Esophagus (tissue), 2 donors: ENCODE measurements around the gene LDB1. TPM values are rescaled to one million over a fixed set of nuclear protein-coding genes. Genes with fewer than 3 reads are reported as not detected.

Experiments
- H3K27ac ChIP-seq, 2 donors: one replicate each; pipeline ENCODE4 v1.5.1; 2013; ENCODE audit warnings: low read depth in 2 of 2, mild to moderate bottlenecking in 2 of 2, inconsistent platforms in 1 of 2, low read length in 1 of 2, moderate library complexity in 1 of 2
- H3K27me3 ChIP-seq, 2 donors: one replicate each; pipeline ENCODE4 v1.6.1; 2013; ENCODE audit warnings: low read length in 2 of 2, control low read depth in 1 of 2, mild to moderate bottlenecking in 1 of 2; ENCODE audit not compliant: insufficient read depth in 2 of 2, control insufficient read depth in 1 of 2
- H3K36me3 ChIP-seq, 2 donors: one replicate each; pipeline ENCODE4 v1.6.1; 2013; ENCODE audit warnings: low read length in 1 of 2; ENCODE audit not compliant: control insufficient read depth in 2 of 2, insufficient read depth in 2 of 2
- H3K4me1 ChIP-seq, 2 donors: one replicate each; pipeline ENCODE4 v1.6.1; 2013; ENCODE audit warnings: low read length in 1 of 2; ENCODE audit not compliant: control insufficient read depth in 2 of 2, insufficient read depth in 2 of 2
- H3K4me3 ChIP-seq, 2 donors: one replicate each; pipeline ENCODE4 v1.5.1; 2013; ENCODE audit warnings: low read length in 2 of 2, mild to moderate bottlenecking in 2 of 2, low read depth in 1 of 2, moderate library complexity in 1 of 2
- H3K9me3 ChIP-seq, 2 donors: one replicate each; pipeline ENCODE4 v1.6.1; 2013; ENCODE audit warnings: mild to moderate bottlenecking in 2 of 2, low read depth in 1 of 2, low read length in 1 of 2, moderate library complexity in 1 of 2; ENCODE audit not compliant: control insufficient read depth in 2 of 2, insufficient read depth in 1 of 2
- WGBS, 2 donors: extraction: QIAGEN DNeasy Blood & Tissue Kit; methylation state at CpG; one replicate each; pipeline ENCODE4 v1.1.7; 2013; 5-methylcytosine and 5-hydroxymethylcytosine counted together
- polyA plus RNA-seq, 2 donors: library from polyadenylated mRNA; stranded (reverse); fragments of 200-250 nt; gene quantifications; one replicate each; pipeline ENCODE4 v1.2.3, GENCODE V29; 2013
- donor health status: healthy with polysubstance abuse.
- donor health status: Bipolar disorder and iron deficiency.

Gene LDB1
- polyA plus RNA-seq, 2 donors, result 29.8 to 36.5 TPM

- H3K4me1 ChIP-seq, result peaks cover 2 to 14% of the 10 kb centered on the region in 2 donors
- WGBS, 2 donors, result 88 to 92% methylated on average over 15 of the region's 15 CpGs
- H3K36me3 ChIP-seq, result peaks cover 35 to 46% of the 10 kb centered on the region in 2 donors
- no peaks in the 10 kb centered on the region for H3K27me3 ChIP-seq
- no peak overlapping the region for H3K4me3 ChIP-seq
- no peak overlapping the region for H3K27ac ChIP-seq
- no peaks in the 10 kb centered on the region for H3K9me3 ChIP-seq
Measured at GRCh38 chr10:102139281-102140110, 19.3 kb upstream of the LDB1 start.

- H3K27me3 ChIP-seq, result no peaks in the 10 kb centered on the region
- peaks cover 21 to 31% of the 10 kb centered on the region in 2 donors for H3K36me3 ChIP-seq
- peak overlapping the region; percentile 7 to 56 for H3K27ac ChIP-seq
- no peak overlapping the region for H3K4me3 ChIP-seq
- H3K9me3 ChIP-seq, result no peaks in the 10 kb centered on the region
- H3K4me1 ChIP-seq, result peaks cover 4 to 16% of the 10 kb centered on the region in 2 donors
- 61 to 66% methylated on average over 7 of the region's 7 CpGs for WGBS, 2 donors
Measured at GRCh38 chr10:102135956-102136526, 15.9 kb upstream of the LDB1 start.

DNA sequence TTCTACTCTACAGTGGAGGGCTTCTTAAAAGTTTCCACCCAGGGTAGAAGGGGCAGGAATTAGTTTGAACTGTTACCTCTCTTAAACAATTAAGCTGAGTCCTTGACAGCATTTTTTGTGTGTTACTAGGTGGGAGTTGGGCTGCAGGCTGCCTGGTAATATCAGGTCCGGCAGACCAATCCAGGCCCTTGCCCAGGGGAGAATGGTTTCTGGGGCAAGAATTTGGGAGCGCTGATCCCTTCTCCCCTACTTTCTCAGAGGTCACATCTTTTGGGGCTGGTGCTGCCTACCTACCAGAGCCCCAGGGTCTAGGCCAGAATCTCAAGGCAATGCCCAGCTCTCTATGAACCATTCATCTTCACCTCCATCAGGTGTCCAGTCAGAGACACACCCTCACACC lies 14.2 kb upstream of the LDB1 start:
- H3K4me3 ChIP-seq, result peak overlapping the region in 1 of 2 donors; percentile 73
- H3K36me3 ChIP-seq, result peaks cover 14 to 15% of the 10 kb centered on the region in 2 donors
- H3K27me3 ChIP-seq, result no peaks in the 10 kb centered on the region
- peaks cover 4 to 12% of the 10 kb centered on the region in 2 donors for H3K4me1 ChIP-seq
- peak overlapping the region in 1 of 2 donors; percentile 65 for H3K27ac ChIP-seq
- no peaks in the 10 kb centered on the region for H3K9me3 ChIP-seq
- WGBS, 2 donors, result 40 to 47% methylated on average over 2 of the region's 2 CpGs

DNA sequence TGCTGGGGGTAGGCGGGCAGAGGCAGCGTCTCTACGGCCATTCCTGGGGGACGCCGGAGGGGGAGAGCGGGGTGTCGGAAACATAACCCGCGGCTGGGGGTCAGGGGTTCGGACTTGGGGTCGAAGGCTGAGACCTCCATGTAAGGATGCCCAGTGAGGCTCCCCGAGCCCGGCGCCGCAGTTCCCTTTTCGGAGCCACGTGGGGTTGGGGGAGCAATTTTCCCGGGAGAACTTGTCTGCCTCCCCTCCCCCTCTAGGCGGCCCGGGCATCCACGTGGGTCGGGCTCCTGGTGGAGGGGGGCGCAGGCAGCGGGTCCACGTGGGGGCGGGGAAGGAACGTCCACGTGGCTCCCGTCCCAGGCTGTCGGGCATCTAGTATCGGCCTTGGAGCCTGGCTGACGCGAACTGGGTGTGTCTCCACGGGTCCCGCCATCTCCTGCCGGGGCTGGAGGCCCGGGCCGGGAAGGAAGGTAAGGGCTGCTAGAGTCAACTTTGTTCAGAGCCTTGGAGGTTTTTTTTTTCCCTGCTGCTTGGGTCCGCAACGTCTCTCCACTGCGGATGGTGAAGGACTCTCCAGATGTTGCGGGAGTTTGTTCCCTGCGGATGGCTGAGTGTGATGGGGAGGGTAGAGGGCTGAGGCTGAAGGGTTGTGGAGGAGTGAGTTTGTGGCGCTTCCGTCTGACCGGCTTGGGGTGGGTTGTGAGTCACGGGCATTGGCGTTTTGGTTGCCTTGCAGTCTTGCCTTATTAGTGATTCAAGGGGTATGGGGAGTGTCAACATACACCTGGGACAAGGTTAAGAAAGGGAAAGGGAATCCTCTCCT lies 13.4 kb upstream of the LDB1 start:
- whole genome bisulfite sequencing, 2 donors, result 0% methylated on average over 40 to 48 of the region's 48 CpGs
- no peaks in the 10 kb centered on the region for H3K27me3 ChIP-seq
- H3K9me3 ChIP-seq, result no peaks in the 10 kb centered on the region
- peak overlapping the region; percentile 73 to 81 for H3K4me3 ChIP-seq
- H3K27ac ChIP-seq, result peak overlapping the region; percentile 88 to 89
- peaks cover 4 to 12% of the 10 kb centered on the region in 2 donors for H3K4me1 ChIP-seq
- peaks cover 7% of the 10 kb centered on the region in 2 donors for H3K36me3 ChIP-seq

- Histone ChIP-seq H3K27me3 (no peaks in the 10 kb centered on the region), H3K4me1 (peaks cover 4 to 12% of the 10 kb centered on the region in 2 donors), H3K9me3 (no peaks in the 10 kb centered on the region), H3K27ac (peak within 1 kb of the TSS; percentile 88 to 89), H3K4me3 (peak within 1 kb of the TSS; percentile 73 to 81), H3K36me3 (no peaks in the 10 kb centered on the region)
- WGBS, 2 donors, result 0% methylated on average over 64 of the region's 64 CpGs
Measured at GRCh38 chr10:102132563-102133372, 12.6 kb upstream of the LDB1 start, which contains the start of gene PPRC1. TSS of gene PPRC1 (plus strand) at chr10:102133040. CDS start at chr10:102133069, 29 bp downstream.

DNA sequence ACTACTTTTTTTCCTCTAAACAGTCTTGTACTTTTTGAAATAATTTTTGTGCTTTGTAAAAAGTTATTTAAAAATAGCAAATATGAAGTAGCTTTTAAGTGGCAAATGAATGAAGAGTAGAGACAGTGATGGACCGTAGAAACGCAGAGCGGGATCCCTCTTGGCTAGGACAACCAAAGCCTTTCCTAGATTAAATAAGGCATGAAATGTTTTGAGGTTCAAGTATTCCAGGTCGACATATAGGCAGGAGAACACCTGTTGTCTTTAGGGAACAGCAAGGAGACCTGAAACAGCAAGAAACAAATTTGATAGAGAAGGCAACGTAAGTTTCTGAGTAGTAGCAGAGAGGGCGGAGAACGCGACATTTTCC lies 12.0 kb upstream of the LDB1 start:
- WGBS, 2 donors, result 15 to 16% methylated on average over 8 of the region's 8 CpGs
- H3K4me1 ChIP-seq, result peaks cover 4 to 12% of the 10 kb centered on the region in 2 donors
- H3K9me3 ChIP-seq, result no peaks in the 10 kb centered on the region
- H3K27ac ChIP-seq, result peak overlapping the region; percentile 57 to 72
- peak overlapping the region in 1 of 2 donors; percentile 73 for H3K4me3 ChIP-seq
- H3K36me3 ChIP-seq, result no peaks in the 10 kb centered on the region
- H3K27me3 ChIP-seq, result no peaks in the 10 kb centered on the region

DNA sequence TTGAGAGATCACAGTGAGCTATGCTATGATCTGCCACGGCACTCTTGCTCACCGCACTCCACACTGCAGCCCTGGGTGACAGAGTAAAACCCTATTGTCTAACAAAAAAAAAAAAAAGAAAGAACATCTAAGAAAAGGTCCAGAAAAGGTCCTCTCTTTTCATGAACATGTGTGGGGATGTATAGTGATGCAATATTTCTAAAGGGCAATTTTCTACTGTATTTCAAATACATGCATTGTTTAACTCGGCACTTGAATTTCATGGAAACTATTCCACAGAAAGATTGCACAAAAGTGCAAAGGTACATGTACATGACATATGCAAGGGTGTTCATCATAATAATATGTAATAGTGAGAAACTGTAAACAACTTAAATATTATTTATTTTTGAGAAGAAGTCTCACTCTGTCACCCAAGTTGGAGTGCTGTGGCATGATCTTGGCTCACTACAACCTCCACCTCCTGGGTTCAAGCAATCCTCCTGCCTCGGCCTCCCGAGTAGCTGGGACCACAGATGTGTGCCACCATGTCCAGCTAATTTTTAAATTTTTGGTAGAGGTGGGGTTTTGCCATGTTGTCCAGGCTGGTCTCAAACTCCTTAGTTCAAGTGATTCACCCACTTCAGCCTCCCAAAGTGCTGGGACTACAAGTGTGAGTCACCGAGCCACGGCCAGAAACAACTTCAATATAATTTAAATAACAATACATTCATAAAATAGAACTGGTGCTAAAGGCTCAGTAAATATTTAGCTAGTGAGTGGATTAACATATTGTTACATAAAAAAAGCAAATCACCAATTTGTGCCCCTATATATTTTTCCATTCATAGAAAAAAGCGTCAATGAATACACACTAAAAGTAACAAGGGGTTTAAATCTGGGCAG lies 11.4 kb upstream of the LDB1 start:
- Histone ChIP-seq H3K27me3 (no peaks in the 10 kb centered on the region), H3K9me3 (no peaks in the 10 kb centered on the region), H3K36me3 (no peaks in the 10 kb centered on the region), H3K27ac (peak overlapping the region in 1 of 2 donors; percentile 1), H3K4me1 (peaks cover 4 to 9% of the 10 kb centered on the region in 2 donors), H3K4me3 (no peak overlapping the region)
- WGBS, 2 donors, result 77 to 81% methylated on average over 8 of the region's 8 CpGs

- no peaks in the 10 kb centered on the region for H3K36me3 ChIP-seq
- H3K27me3 ChIP-seq, result no peaks in the 10 kb centered on the region
- H3K4me3 ChIP-seq, result no peak overlapping the region
- WGBS, 2 donors, result 89 to 92% methylated on average over 3 of the region's 3 CpGs
- no peaks in the 10 kb centered on the region for H3K9me3 ChIP-seq
- H3K27ac ChIP-seq, result no peak overlapping the region
- peaks cover 0 to 8% of the 10 kb centered on the region in 2 donors for H3K4me1 ChIP-seq
Measured at GRCh38 chr10:102123223-102123622, 3.1 kb upstream of the LDB1 start.
